CD14-positive monocyte (primary cell): ENCODE data around the gene NPTX1. TPM values are rescaled to one million over a fixed set of nuclear protein-coding genes. Genes with fewer than 3 reads are reported as not detected.

Experiments used
- DNase-seq, 3 donors: peaks; one replicate each; pipeline ENCODE4 v3.0.0-alpha.2; 2011 to 2022
- H2AFZ ChIP-seq: 2 replicates; pipeline ENCODE4 v1.6.0; 2012; ENCODE audit warnings: mild to moderate bottlenecking, low read depth, low read length, inconsistent platforms; ENCODE audit not compliant: insufficient read depth, poor library complexity, severe bottlenecking
- H3K27ac ChIP-seq, 2 donors: 1 replicate in 1 of 2; 2 replicates in 1 of 2; pipeline ENCODE4 v1.5.1; 2012 to 2013; ENCODE audit warnings: low read length in 2 of 2, control low read depth in 1 of 2, inconsistent platforms in 1 of 2, low read depth in 1 of 2, mild to moderate bottlenecking in 1 of 2
- H3K27me3 ChIP-seq, 2 donors: one replicate each; pipeline versions ENCODE4 v1.6.0 to v1.6.1; 2011 to 2013; ENCODE audit warnings: low read length in 2 of 2; ENCODE audit not compliant: control insufficient read depth in 2 of 2, insufficient read depth in 2 of 2
- H3K36me3 ChIP-seq, 2 donors: replicated peaks in 1 of 2; 1 replicate in 1 of 2; 2 replicates in 1 of 2; pipeline versions ENCODE4 v1.5.1 to v1.6.1; 2012 to 2013; ENCODE audit warnings: low read length in 2 of 2, control low read depth in 1 of 2, inconsistent platforms in 1 of 2, mild to moderate bottlenecking in 1 of 2; ENCODE audit not compliant: insufficient read depth in 2 of 2, control insufficient read depth in 1 of 2
- H3K4me1 ChIP-seq, 2 donors: 1 replicate in 1 of 2; 2 replicates in 1 of 2; pipeline versions ENCODE4 v1.5.1 to v1.6.1; 2012 to 2013; ENCODE audit warnings: low read length in 2 of 2, control low read depth in 1 of 2, inconsistent platforms in 1 of 2, mild to moderate bottlenecking in 1 of 2, moderate library complexity in 1 of 2; ENCODE audit not compliant: insufficient read depth in 2 of 2, control insufficient read depth in 1 of 2
- H3K4me2 ChIP-seq: replicated peaks from 2 replicates; pipeline ENCODE3; 2012; ENCODE audit warnings: low read length, moderate library complexity, mild to moderate bottlenecking; ENCODE audit not compliant: poor library complexity, severe bottlenecking; ENCODE audit errors: extremely low read depth
- H3K4me3 ChIP-seq, 3 experiments: fragments of 200-600 bp in 1 of 3; sonication (generic) in 1 of 3; replicated peaks in 1 of 3; 1 replicate in 2 of 3; 2 replicates in 1 of 3; pipeline ENCODE4 v1.5.1; 2011 to 2013; ENCODE audit warnings: low read length in 3 of 3, mild to moderate bottlenecking in 3 of 3, control low read depth in 2 of 3, low read depth in 2 of 3, inconsistent platforms in 1 of 3, moderate library complexity in 1 of 3
- H3K79me2 ChIP-seq: 2 replicates; pipeline ENCODE4 v1.6.0; 2012; ENCODE audit warnings: mild to moderate bottlenecking, control low read depth, inconsistent platforms, low read length, moderate library complexity; ENCODE audit not compliant: insufficient read depth
- H3K9ac ChIP-seq: 2 replicates; pipeline ENCODE4 v1.6.0; 2017; ENCODE audit warnings: low read length, mild to moderate bottlenecking; ENCODE audit not compliant: insufficient read depth, poor library complexity, severe bottlenecking
- H3K9me3 ChIP-seq, 2 donors: replicated peaks in 1 of 2; 1 replicate in 1 of 2; 2 replicates in 1 of 2; pipeline versions ENCODE4 v1.5.1 to v1.6.1; 2012 to 2013; ENCODE audit warnings: low read length in 2 of 2, control low read depth in 1 of 2; ENCODE audit not compliant: control insufficient read depth in 1 of 2, insufficient read depth in 1 of 2
- H4K20me1 ChIP-seq: 2 replicates; pipeline ENCODE4 v1.6.0; 2012; ENCODE audit warnings: mild to moderate bottlenecking, low read length, control low read depth, moderate library complexity; ENCODE audit not compliant: insufficient read depth
- H3K27ac Mint-ChIP-seq, 7 donors: one replicate each; pipeline ENCODE4 v1.8.0; 2020; ENCODE audit warnings: mild to moderate bottlenecking in 7 of 7, mixed read lengths in 7 of 7, moderate library complexity in 6 of 7, inconsistent platforms in 2 of 7
- H3K27me3 Mint-ChIP-seq, 3 donors: one replicate each; pipeline ENCODE4 v1.8.0; 2021 to 2022; ENCODE audit warnings: low read depth in 3 of 3, mild to moderate bottlenecking in 3 of 3, mixed read lengths in 3 of 3, moderate library complexity in 3 of 3, inconsistent platforms in 1 of 3
- H3K36me3 Mint-ChIP-seq, 2 donors: one replicate each; pipeline ENCODE4 v1.8.0; 2020; ENCODE audit warnings: mixed read lengths in 2 of 2, inconsistent platforms in 1 of 2, mild to moderate bottlenecking in 1 of 2
- H3K4me1 Mint-ChIP-seq: one replicate; pipeline ENCODE4 v1.8.0; 2020; ENCODE audit warnings: mild to moderate bottlenecking, mixed read lengths
- H3K4me3 Mint-ChIP-seq, 2 donors: one replicate each; pipeline ENCODE4 v1.8.0; 2020; ENCODE audit warnings: mild to moderate bottlenecking in 2 of 2, mixed read lengths in 2 of 2, moderate library complexity in 1 of 2
- H3K9me3 Mint-ChIP-seq, 7 donors: one replicate each; pipeline ENCODE4 v1.8.0; 2020 to 2022; ENCODE audit warnings: mixed read lengths in 7 of 7, mild to moderate bottlenecking in 6 of 7, moderate library complexity in 6 of 7, inconsistent platforms in 2 of 7
- CTCF ChIP-seq: fragments of 200-600 bp; IDR thresholded peaks from one replicate; pipeline ENCODE4 v1.8.0; 2022; ENCODE audit warnings: antibody characterized with exemption, mild to moderate bottlenecking
- whole genome bisulfite sequencing: methylation state at CpG from one replicate; pipeline ENCODE4 v1.1.5; 2013; ENCODE audit warnings: missing lambda C conversion rate; ENCODE audit not compliant: insufficient coverage; 5-methylcytosine and 5-hydroxymethylcytosine counted together
- intact Hi-C, 2 donors: fragments of 100-400 bp; cut with micrococcal nuclease; formaldehyde crosslinking; loops; one replicate each; pipeline versions ENCODE4 v1.15.0 to v1.15.1; 2023
- polyA plus RNA-seq, 3 donors: library from polyadenylated mRNA; depleted of rRNA in 1 of 3; unstranded in 2 of 3; stranded (reverse) in 1 of 3; fragments of 300-500 nt in 2 of 3; fragments of >200 nt in 1 of 3; fragmentation: Illumina TruSeq in 2 of 3; gene quantifications; 1 replicate in 2 of 3; 2 replicates in 1 of 3; pipeline ENCODE4 v1.2.3, GENCODE V29; 2012 to 2021

NPTX1 gene
- polyA plus RNA-seq, 3 donors: not detected

GRCh38 chr17:80494547-80494946, 18.1 kb upstream of the NPTX1 start:
- Mint-ChIP-seq H3K4me3 (no peak overlapping the region), H3K27ac (no peak overlapping the region), H3K27me3 (peaks cover 25 to 34% (median 30%) of the 10 kb centered on the region in 3 donors), H3K4me1 (no peaks in the 10 kb centered on the region), H3K36me3 (no peaks in the 10 kb centered on the region), H3K9me3 (peaks cover 0 to 6% (median 3%) of the 10 kb centered on the region in 7 donors)
- Histone ChIP-seq H3K4me3 (no peak overlapping the region), H3K36me3 (no peaks in the 10 kb centered on the region), H3K9me3 (no peaks in the 10 kb centered on the region), H3K9ac (no peak overlapping the region), H3K4me2 (no peak overlapping the region), H2AFZ (no peak overlapping the region), H3K27ac (no peak overlapping the region), H4K20me1 (no peaks in the 10 kb centered on the region), H3K27me3 (no peaks in the 10 kb centered on the region), H3K79me2 (no peaks in the 10 kb centered on the region), H3K4me1 (no peaks in the 10 kb centered on the region)
- WGBS: 91% methylated on average over 5 of the region's 7 CpGs
- DNase-seq: no peak
- intact Hi-C loops: no loop called here
- no peak for TF ChIP-seq CTCF

GRCh38 chr17:80492343-80493136, 16.1 kb upstream of the NPTX1 start:
- H3K27me3 Mint-ChIP-seq: peaks cover 26 to 29% (median 28%) of the 10 kb centered on the region in 3 donors
- H3K36me3 Mint-ChIP-seq: no peaks in the 10 kb centered on the region
- Histone ChIP-seq H3K27me3 (peaks cover 0 to under 1% of the 10 kb centered on the region in 2 donors), H3K36me3 (no peaks in the 10 kb centered on the region), H3K27ac (no peak overlapping the region), H3K4me3 (no peak overlapping the region), H2AFZ (no peak overlapping the region), H3K4me2 (no peak overlapping the region), H3K9me3 (peaks cover 2% of the 10 kb centered on the region in 2 donors), H3K4me1 (no peaks in the 10 kb centered on the region), H3K9ac (no peak overlapping the region), H3K79me2 (no peaks in the 10 kb centered on the region), H4K20me1 (no peaks in the 10 kb centered on the region)
- no peaks in the 10 kb centered on the region for H3K4me1 Mint-ChIP-seq
- no peak for TF ChIP-seq CTCF
- 82% methylated on average over 12 of the region's 21 CpGs for WGBS
- no peak overlapping the region for H3K4me3 Mint-ChIP-seq
- H3K9me3 Mint-ChIP-seq: peaks cover 3 to 6% (median 5%) of the 10 kb centered on the region in 7 donors
- H3K27ac Mint-ChIP-seq: no peak overlapping the region
- intact Hi-C loops: no loop called here
- DNase-seq: no peak
